HCT116 (cell line): ENCODE data around the gene MACROH2A2. TPM values are rescaled to one million over a fixed set of nuclear protein-coding genes. Genes with fewer than 3 reads are reported as not detected.

ENCODE experiments used
- ATAC-seq: fragments of 200-7000 bp; cut with Tn5 transposase; 2 replicates; pipeline ENCODE4 v1.9.1; 2020; ENCODE audit warnings: mild to moderate bottlenecking, moderate library complexity
- BruUV-seq: library from RNA; stranded (reverse); fragments of 400-500 nt; replicated peaks from 2 replicates; lab custom pipeline; 2021; lab: Mats Ljungman, UMichigan
- CTCF ChIA-PET: fragments of 300-600 bp; sonication (Branson Sonifier 250); formaldehyde crosslinking; loops from one replicate; lab custom pipeline; 2021; ENCODE audit warnings: antibody characterized with exemption; lab: Charles Lee
- POLR2A ChIA-PET: fragments of 300-600, 350-600 bp; sonication (Branson Sonifier 250); formaldehyde crosslinking; loops from one replicate; lab custom pipeline; 2021; ENCODE audit warnings: antibody characterized with exemption; lab: Charles Lee
- RAD21 ChIA-PET, 2 experiments: fragments of 300-600 bp; sonication (Branson Sonifier 250); formaldehyde crosslinking; loops; one replicate each; lab custom pipeline; 2023; ENCODE audit warnings: low total read pairs in 2 of 2; ENCODE audit not compliant: uncharacterized antibody in 2 of 2, unreplicated experiment in 2 of 2, low non-redundant PET in 1 of 2; lab: Charles Lee
- DNase-seq: peaks from one replicate; pipeline ENCODE4 v3.0.0-alpha.2; 2010; ENCODE audit warnings: low read depth, low spot score
- H2AFZ ChIP-seq: fragments of 200-600 bp; shearing (Covaris generic), sonication (generic); 2 replicates; pipeline ENCODE4 v1.6.1; 2017; ENCODE audit warnings: low read depth, mixed run types, mixed read lengths, antibody characterized with exemption, low read length; ENCODE audit not compliant: poor library complexity, severe bottlenecking
- H3K27ac ChIP-seq: 2 replicates; pipeline ENCODE4 v1.5.1; 2012; ENCODE audit warnings: low read depth, low read length
- H3K27me3 ChIP-seq: fragments of 200-600 bp; sonication (generic); 2 replicates; pipeline ENCODE4 v1.6.1; 2016; ENCODE audit warnings: mixed run types, low read length, mixed read lengths; ENCODE audit not compliant: insufficient read depth
- H3K36me3 ChIP-seq, 2 experiments: fragments of 200-500 bp in 1 of 2; fragments of 200-600 bp in 1 of 2; sonication (Bioruptor generic) in 1 of 2; sonication (generic) in 1 of 2; 2 replicates each; pipeline versions ENCODE4 v1.5.1 to v1.6.1; 2014 to 2016; ENCODE audit warnings: low read length in 2 of 2, inconsistent platforms in 1 of 2, mixed read lengths in 1 of 2, mixed run types in 1 of 2; ENCODE audit not compliant: insufficient read depth in 2 of 2, control insufficient read depth in 1 of 2
- H3K4me1 ChIP-seq, 2 experiments: fragments of 200-600 bp in 1 of 2; sonication (generic) in 1 of 2; 2 replicates each; pipeline versions ENCODE4 v1.5.1 to v1.6.1; 2012 to 2017; ENCODE audit warnings: low read length in 2 of 2, inconsistent platforms in 1 of 2, mild to moderate bottlenecking in 1 of 2, mixed read lengths in 1 of 2, mixed run types in 1 of 2, moderate library complexity in 1 of 2; ENCODE audit not compliant: insufficient read depth in 2 of 2, control insufficient read depth in 1 of 2
- H3K4me2 ChIP-seq: fragments of 200-600 bp; sonication (generic); 2 replicates; pipeline ENCODE4 v1.6.1; 2017; ENCODE audit warnings: mixed run types, low read length, mixed read lengths
- H3K4me3 ChIP-seq, 2 experiments: fragments of 200-600 bp in 1 of 2; sonication (generic) in 1 of 2; replicated peaks in 1 of 2; 2 replicates each; pipeline ENCODE4 v1.5.1; 2011 to 2016; ENCODE audit warnings: low read length in 2 of 2, control low read depth in 1 of 2, low read depth in 1 of 2, mild to moderate bottlenecking in 1 of 2, mixed read lengths in 1 of 2, mixed run types in 1 of 2
- H3K79me2 ChIP-seq: fragments of 200-600 bp; sonication (generic); 2 replicates; pipeline ENCODE4 v1.6.1; 2017; ENCODE audit warnings: mild to moderate bottlenecking, mixed run types, low read length, moderate library complexity, mixed read lengths; ENCODE audit not compliant: insufficient read depth
- H3K9ac ChIP-seq: fragments of 200-600 bp; sonication (generic); 2 replicates; pipeline ENCODE4 v1.6.1; 2016; ENCODE audit warnings: low read length, mixed read lengths
- H3K9me2 ChIP-seq: fragments of 200-600 bp; sonication (generic), shearing (Covaris generic); 2 replicates; pipeline ENCODE4 v1.6.1; 2017; ENCODE audit warnings: mixed run types, mild to moderate bottlenecking, moderate library complexity; ENCODE audit not compliant: insufficient read depth
- H3K9me3 ChIP-seq, 2 experiments: fragments of 200-500 bp in 1 of 2; fragments of 200-600 bp in 1 of 2; sonication (Bioruptor generic) in 1 of 2; sonication (generic) in 1 of 2; 2 replicates each; pipeline ENCODE4 v1.6.1; 2014 to 2017; ENCODE audit warnings: low read length in 2 of 2, mixed read lengths in 2 of 2, inconsistent platforms in 1 of 2, low read depth in 1 of 2, mild to moderate bottlenecking in 1 of 2, mixed run types in 1 of 2, moderate library complexity in 1 of 2; ENCODE audit not compliant: control insufficient read depth in 1 of 2, insufficient read depth in 1 of 2
- H4K20me1 ChIP-seq: fragments of 200-600 bp; sonication (generic), shearing (Covaris generic); 2 replicates; pipeline ENCODE4 v1.6.1; 2017; ENCODE audit warnings: mixed run types, mild to moderate bottlenecking, moderate library complexity; ENCODE audit not compliant: insufficient read depth
- ATF3 ChIP-seq: IDR thresholded peaks from 2 replicates; pipeline ENCODE4 v1.6.1; 2012
- CBX3 ChIP-seq: IDR thresholded peaks from 2 replicates; pipeline ENCODE4 v1.6.1; 2012; ENCODE audit warnings: low read depth
- EGR1 ChIP-seq: IDR thresholded peaks from 2 replicates; pipeline ENCODE4 v1.6.1; 2012; ENCODE audit warnings: low read depth
- ELF1 ChIP-seq: IDR thresholded peaks from 2 replicates; pipeline ENCODE4 v1.6.1; 2012; ENCODE audit warnings: low read depth, borderline replicate concordance
- EZH2 ChIP-seq: fragments of 200-600 bp; sonication (generic); IDR thresholded peaks from 2 replicates; pipeline ENCODE4 v1.6.1; 2017; ENCODE audit warnings: antibody characterized with exemption, mixed run types
- POLR2A ChIP-seq: IDR thresholded peaks from 2 replicates; pipeline ENCODE4 v1.7.0; 2011; ENCODE audit warnings: borderline replicate concordance; ENCODE audit not compliant: insufficient read depth, insufficient read length; ENCODE audit errors: extremely low read depth
- RAD21 ChIP-seq: IDR thresholded peaks from 2 replicates; pipeline ENCODE4 v1.6.1; 2012; ENCODE audit warnings: low read depth, mild to moderate bottlenecking
- REST ChIP-seq: IDR thresholded peaks from 2 replicates; pipeline ENCODE4 v1.6.1; 2012; ENCODE audit warnings: low read depth
- SP1 ChIP-seq: IDR thresholded peaks from 2 replicates; pipeline ENCODE4 v1.6.1; 2012; ENCODE audit warnings: low read depth
- ZFX ChIP-seq: fragments of 450-650 bp; IDR thresholded peaks from 2 replicates; pipeline ENCODE4 v1.6.1; 2017
- ZNF274 ChIP-seq: fragments of 200-500 bp; sonication (Bioruptor generic); IDR thresholded peaks from 2 replicates; pipeline ENCODE4 v1.6.1; 2014; ENCODE audit warnings: mild to moderate bottlenecking, low read depth, low read length, inconsistent platforms
- intact Hi-C: fragments of 100-400 bp; cut with micrococcal nuclease; formaldehyde crosslinking; loops from 2 replicates; pipeline ENCODE4 v1.10.0; 2022
- total RNA-seq: library from RNA; stranded (reverse); gene quantifications from one replicate; pipeline ENCODE4 v1.2.1, GENCODE V29; 2021; ENCODE audit not compliant: unreplicated experiment
- TF ChIP-seq, protein P1 (sequence below): IDR thresholded peaks from 2 replicates; pipeline ENCODE4 v1.6.1; 2012
- TF ChIP-seq, protein P2 (sequence below): IDR thresholded peaks from 2 replicates; pipeline ENCODE4 v1.6.1; 2011; ENCODE audit warnings: mild to moderate bottlenecking, low read length, moderate library complexity; ENCODE audit not compliant: insufficient replicate concordance; ENCODE audit errors: extremely low read depth

MACROH2A2 gene
- total RNA-seq, 1 experiment from 2014 or later: 41.4 TPM

DNA sequence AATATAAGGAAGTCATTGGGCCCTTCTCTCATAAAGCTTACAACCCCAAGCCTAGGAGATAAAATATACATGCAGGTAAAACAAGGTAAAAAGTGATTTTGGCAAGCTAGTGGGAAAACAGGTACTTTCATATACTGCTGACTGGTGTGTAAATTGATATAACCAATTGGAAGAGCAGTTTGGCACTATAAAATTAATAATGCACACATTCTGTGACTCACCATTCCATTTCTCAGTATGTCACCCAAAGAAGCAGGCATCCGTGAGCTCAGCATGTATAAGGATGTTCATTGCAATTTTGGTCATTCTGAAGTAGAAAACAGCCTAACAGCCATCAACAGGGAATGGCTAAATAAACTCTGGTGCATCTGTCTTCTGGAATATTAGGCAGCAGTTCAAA lies 2.9 kb downstream of the MACROH2A2 start:
- Histone ChIP-seq H3K9me3 (no peaks in the 10 kb centered on the region), H3K4me3 (no peak overlapping the region), H3K27ac (no peak overlapping the region), H2AFZ (no peak overlapping the region), H3K27me3 (no peaks in the 10 kb centered on the region), H3K4me2 (no peak overlapping the region), H4K20me1 (no peaks in the 10 kb centered on the region), H3K9ac (no peak overlapping the region), H3K9me2 (no peaks in the 10 kb centered on the region), H3K79me2 (peaks cover 47% of the 10 kb centered on the region), H3K36me3 (no peaks in the 10 kb centered on the region), H3K4me1 (peaks cover 8 to 24% of the 10 kb centered on the region in 2 experiments; a peak in 3 of 4 replicates)
- BruUV-seq: TSS peak; percentile 35
- CTCF ChIA-PET: interaction anchor here (1.7 kb wide), 1 partner anchor 97 kb away, joined by 3 read pairs; no protein-coding TSS in a partner anchor
- TF ChIP-seq POLR2A (no peak), EGR1 (no peak), ZFX (no peak), EZH2 (no peak), ZNF274 (no peak), CBX3 (no peak)
- TF ChIP-seq, protein P1, sequence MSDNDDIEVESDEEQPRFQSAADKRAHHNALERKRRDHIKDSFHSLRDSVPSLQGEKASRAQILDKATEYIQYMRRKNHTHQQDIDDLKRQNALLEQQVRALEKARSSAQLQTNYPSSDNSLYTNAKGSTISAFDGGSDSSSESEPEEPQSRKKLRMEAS: no peak
- POLR2A ChIA-PET: no interaction called here
- ATAC-seq (no peak), DNase-seq (no peak)
- intact Hi-C loops: no loop called here
- RAD21 ChIA-PET: no interaction called here

DNA sequence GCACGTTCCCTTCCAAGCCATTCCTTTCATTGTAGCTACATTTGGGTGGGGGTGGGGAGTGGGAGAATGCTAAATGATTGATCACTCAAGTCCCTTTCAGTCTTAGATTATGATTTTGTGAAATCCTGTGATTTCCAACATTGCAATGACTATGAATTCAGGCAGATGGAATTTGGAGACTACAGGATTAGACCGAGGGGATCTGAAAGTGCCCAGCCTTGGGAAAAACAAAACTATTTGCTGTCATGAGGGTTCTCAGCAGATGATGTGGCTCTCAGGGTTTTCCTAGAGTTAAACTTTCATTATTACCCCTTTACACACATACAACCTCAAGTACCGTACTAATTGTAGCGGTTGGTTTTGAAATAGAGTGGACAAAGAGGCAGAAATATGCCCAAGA lies 4.7 kb downstream of the MACROH2A2 start:
- DNase-seq: no peak
- POLR2A ChIA-PET: no interaction called here
- no peaks in the 10 kb centered on the region for H3K27me3 ChIP-seq
- TF ChIP-seq RAD21 (no peak), ZNF274 (no peak), ELF1 (no peak), CBX3 (no peak), POLR2A (no peak), ATF3 (no peak), SP1 (no peak), REST (no peak), ZFX (no peak)
- TF ChIP-seq, protein P2, sequence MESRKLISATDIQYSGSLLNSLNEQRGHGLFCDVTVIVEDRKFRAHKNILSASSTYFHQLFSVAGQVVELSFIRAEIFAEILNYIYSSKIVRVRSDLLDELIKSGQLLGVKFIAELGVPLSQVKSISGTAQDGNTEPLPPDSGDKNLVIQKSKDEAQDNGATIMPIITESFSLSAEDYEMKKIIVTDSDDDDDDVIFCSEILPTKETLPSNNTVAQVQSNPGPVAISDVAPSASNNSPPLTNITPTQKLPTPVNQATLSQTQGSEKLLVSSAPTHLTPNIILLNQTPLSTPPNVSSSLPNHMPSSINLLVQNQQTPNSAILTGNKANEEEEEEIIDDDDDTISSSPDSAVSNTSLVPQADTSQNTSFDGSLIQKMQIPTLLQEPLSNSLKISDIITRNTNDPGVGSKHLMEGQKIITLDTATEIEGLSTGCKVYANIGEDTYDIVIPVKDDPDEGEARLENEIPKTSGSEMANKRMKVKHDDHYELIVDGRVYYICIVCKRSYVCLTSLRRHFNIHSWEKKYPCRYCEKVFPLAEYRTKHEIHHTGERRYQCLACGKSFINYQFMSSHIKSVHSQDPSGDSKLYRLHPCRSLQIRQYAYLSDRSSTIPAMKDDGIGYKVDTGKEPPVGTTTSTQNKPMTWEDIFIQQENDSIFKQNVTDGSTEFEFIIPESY: no peak

More for the DNA sequence above, 4.7 kb downstream of the MACROH2A2 start:
- Histone ChIP-seq H3K9me2 (no peaks in the 10 kb centered on the region), H3K27ac (no peak overlapping the region), H3K4me1 (peaks cover 0 to 9% of the 10 kb centered on the region in 2 experiments; a peak in 2 of 4 replicates), H3K4me2 (no peak overlapping the region), H3K4me3 (no peak overlapping the region), H3K79me2 (peaks cover 47% of the 10 kb centered on the region), H3K9ac (no peak overlapping the region), H2AFZ (no peak overlapping the region), H3K36me3 (no peaks in the 10 kb centered on the region), H4K20me1 (no peaks in the 10 kb centered on the region), H3K9me3 (no peaks in the 10 kb centered on the region)
- intact Hi-C loops: no loop called here
- no peak for ATAC-seq
- no TSS peak for BruUV-seq
- CTCF ChIA-PET: no interaction called here
- RAD21 ChIA-PET: no interaction called here
